Ovary (tissue), 3 donors: ENCODE measurements around the gene PDXK.

Source experiments
- CTCF ChIP-seq, 3 donors: fragments of 450-650 bp in 2 of 3; fragments of 200-600 bp in 1 of 3; IDR thresholded peaks; one replicate each; pipeline versions ENCODE4 v1.5.1 to v1.8.0; 2016 to 2022; ENCODE audit warnings: antibody characterized with exemption in 3 of 3, mild to moderate bottlenecking in 1 of 3
- EP300 ChIP-seq: sonication (generic); formaldehyde crosslinking; IDR thresholded peaks from one replicate; pipeline ENCODE4 v1.6.1; 2017; ENCODE audit warnings: antibody characterized with exemption
- POLR2A ChIP-seq: fragments of 450-650 bp; IDR thresholded peaks from one replicate; pipeline ENCODE4 v1.6.1; 2017; ENCODE audit warnings: antibody characterized with exemption, mild to moderate bottlenecking, moderate library complexity
- donor health status: DM: no; HTN: no; CAD: no.

GRCh38 chr21:43728467-43729390 lies 9.8 kb downstream of the PDXK start:
- TF ChIP-seq CTCF (IDR thresholded peaks at IDR 0.05): peak in 2 of 3 donors; percentile 27 to 31
- TF ChIP-seq EP300: peak; percentile 5
- TF ChIP-seq POLR2A: peak; percentile 69
